ENCODE data around the gene ATP8A2. TPM values are rescaled to one million over a fixed set of nuclear protein-coding genes. Genes with fewer than 3 reads are reported as not detected.

Gene ATP8A2
- total RNA-seq, 2 experiments from 2014 or later: 0.22 to 0.42 TPM

DNA sequence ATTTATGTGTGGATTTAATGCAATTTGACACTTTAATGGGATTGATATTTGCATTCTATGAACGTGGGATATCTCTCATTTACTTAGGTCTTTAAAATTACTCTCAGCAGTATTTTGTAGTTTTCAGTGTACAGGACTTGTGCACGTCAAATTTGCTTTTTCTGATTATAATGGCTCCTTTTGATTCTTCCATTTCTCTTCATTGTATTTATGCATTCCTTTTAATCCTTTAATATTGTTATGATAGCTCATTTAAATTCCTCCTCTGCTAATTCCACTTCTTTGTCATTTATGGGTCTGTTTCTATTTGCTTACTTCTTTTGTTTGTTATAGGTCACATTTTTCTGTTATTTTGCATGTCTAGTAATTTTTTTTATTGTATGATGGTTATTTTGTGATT, 226.6 kb downstream of the ATP8A2 start:
- DNase-seq: no peak
- Mint-ChIP-seq H3K36me3 (ENCODE audit: low read depth) (no peaks in the 10 kb centered on the region), H3K9me3 (no peaks in the 10 kb centered on the region)

GRCh38 chr13:25602176-25602575, 230.4 kb downstream of the ATP8A2 start:
- H3K4me3 Mint-ChIP-seq: no peak overlapping the region
- H3K36me3 Mint-ChIP-seq (ENCODE audit: low read depth): no peaks in the 10 kb centered on the region
- no peak overlapping the region for H3K27ac Mint-ChIP-seq
- no peak for DNase-seq
- no peaks in the 10 kb centered on the region for H3K9me3 Mint-ChIP-seq
- ChIA-PET CTCF (no interaction called here), POLR2A (no interaction called here)
- H3K27me3 Mint-ChIP-seq: peaks cover 23% of the 10 kb centered on the region
- H3K4me1 Mint-ChIP-seq: no peaks in the 10 kb centered on the region

More for the DNA sequence above, 226.6 kb downstream of the ATP8A2 start:
- Mint-ChIP-seq H3K4me1 (no peaks in the 10 kb centered on the region), H3K4me3 (no peak overlapping the region), H3K27me3 (peaks cover 16% of the 10 kb centered on the region), H3K27ac (no peak overlapping the region)
- CTCF ChIA-PET: no interaction called here
- POLR2A ChIA-PET: no interaction called here

DNA sequence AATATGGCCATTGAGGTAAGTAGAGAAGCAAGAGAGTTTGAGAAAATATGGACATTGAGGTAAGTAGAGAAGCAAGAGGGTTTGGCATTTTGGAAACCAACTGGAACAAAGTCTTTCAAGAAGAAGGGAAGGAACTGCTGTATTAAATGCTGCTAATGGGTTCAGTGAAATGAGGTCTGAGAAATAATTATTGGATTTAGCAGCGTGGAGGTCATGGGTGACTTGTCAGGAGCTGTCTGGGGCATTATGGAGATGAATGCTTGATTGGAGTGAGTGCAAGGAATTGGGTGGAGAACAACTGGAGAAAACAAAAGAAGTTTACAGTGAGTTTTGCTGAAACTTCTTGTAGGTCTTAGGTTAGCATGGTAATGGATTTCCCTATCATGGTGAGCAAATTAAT, 232.3 kb downstream of the ATP8A2 start:
- CTCF ChIA-PET: no interaction called here
- DNase-seq: no peak
- H3K36me3 Mint-ChIP-seq (ENCODE audit: low read depth): no peaks in the 10 kb centered on the region

DNA sequence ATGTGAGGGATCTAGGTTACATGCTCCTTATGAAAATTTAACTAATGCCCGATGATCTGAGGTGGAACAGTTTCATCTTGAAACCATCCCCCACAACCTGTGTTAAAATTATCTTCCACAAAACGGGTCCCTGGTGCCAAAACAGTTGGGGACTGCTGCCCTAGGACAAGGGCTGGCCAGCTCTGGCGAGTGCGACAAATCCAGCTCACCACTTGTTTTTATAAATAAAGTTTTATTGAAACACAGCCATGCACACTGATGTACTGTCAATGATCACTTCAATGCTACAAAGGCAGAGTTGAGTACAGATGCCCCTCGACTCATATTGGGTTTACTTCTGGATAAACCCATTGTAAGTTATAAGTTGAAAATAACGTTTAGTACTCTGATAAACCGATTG, 235.3 kb downstream of the ATP8A2 start:
- H3K4me3 Mint-ChIP-seq: no peak overlapping the region
- H3K4me1 Mint-ChIP-seq: no peaks in the 10 kb centered on the region
- no peaks in the 10 kb centered on the region for H3K9me3 Mint-ChIP-seq
- no peaks in the 10 kb centered on the region for H3K36me3 Mint-ChIP-seq (ENCODE audit: low read depth)
- peaks cover 13% of the 10 kb centered on the region for H3K27me3 Mint-ChIP-seq
- no peak overlapping the region for H3K27ac Mint-ChIP-seq
- no peak for DNase-seq
- CTCF ChIA-PET: no interaction called here
- POLR2A ChIA-PET: no interaction called here

More for the DNA sequence above, 232.3 kb downstream of the ATP8A2 start:
- Mint-ChIP-seq H3K27ac (no peak overlapping the region), H3K4me1 (no peaks in the 10 kb centered on the region), H3K9me3 (no peaks in the 10 kb centered on the region), H3K4me3 (no peak overlapping the region), H3K27me3 (peaks cover 13% of the 10 kb centered on the region)
- POLR2A ChIA-PET: no interaction called here

DNA sequence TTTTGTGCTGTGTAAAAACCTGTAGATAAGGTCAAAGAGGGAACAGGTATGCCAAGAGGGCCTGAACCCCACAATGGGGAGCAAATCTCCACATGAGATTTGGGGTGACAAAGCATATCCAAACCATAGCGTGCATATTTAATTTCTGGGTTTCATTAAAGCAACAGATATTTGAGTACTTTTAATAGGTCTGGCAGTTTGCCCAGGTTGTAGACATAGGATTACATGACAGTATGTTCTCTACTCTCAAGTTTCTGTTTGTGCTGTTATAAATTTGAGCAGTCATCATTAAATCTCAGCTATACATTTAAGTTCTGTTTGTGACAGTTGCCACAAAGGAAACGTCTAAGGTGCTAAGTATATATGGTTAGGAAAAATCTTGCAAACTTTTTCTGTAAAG, 236.4 kb downstream of the ATP8A2 start:
- DNase-seq: no peak
- no peaks in the 10 kb centered on the region for H3K9me3 Mint-ChIP-seq
- no peaks in the 10 kb centered on the region for H3K36me3 Mint-ChIP-seq (ENCODE audit: low read depth)
- peaks cover 13% of the 10 kb centered on the region for H3K27me3 Mint-ChIP-seq
- no peak overlapping the region for H3K4me3 Mint-ChIP-seq
- H3K27ac Mint-ChIP-seq: no peak overlapping the region
- CTCF ChIA-PET: no interaction called here
- no peaks in the 10 kb centered on the region for H3K4me1 Mint-ChIP-seq
- POLR2A ChIA-PET: no interaction called here

DNA sequence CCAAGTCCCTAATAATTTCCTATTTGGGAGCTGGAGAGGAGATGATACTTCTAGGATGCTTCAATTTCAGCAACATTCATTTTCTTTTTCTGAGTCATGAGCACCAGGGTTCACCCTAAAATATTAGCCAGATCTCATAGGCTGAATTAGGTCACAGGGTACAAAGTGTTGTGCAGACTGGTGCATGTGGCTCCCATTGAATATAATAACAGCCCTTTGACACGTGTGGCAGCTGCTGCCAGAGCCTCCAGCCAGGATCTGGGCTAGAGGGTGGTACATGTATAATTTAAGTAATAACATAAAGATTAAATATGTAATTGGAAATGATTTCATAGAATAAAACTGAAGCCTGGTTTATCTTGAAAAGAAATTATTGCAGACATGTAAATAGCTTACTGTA, 244.9 kb downstream of the ATP8A2 start:
- no peak overlapping the region for H3K4me3 Mint-ChIP-seq
- H3K27me3 Mint-ChIP-seq: peaks cover 17% of the 10 kb centered on the region
- H3K27ac Mint-ChIP-seq: no peak overlapping the region
- no peaks in the 10 kb centered on the region for H3K4me1 Mint-ChIP-seq
- H3K36me3 Mint-ChIP-seq (ENCODE audit: low read depth): no peaks in the 10 kb centered on the region
- ChIA-PET POLR2A (no interaction called here), CTCF (no interaction called here)
- DNase-seq: no peak
- H3K9me3 Mint-ChIP-seq: no peaks in the 10 kb centered on the region

GRCh38 chr13:25619897-25620296, 248.1 kb downstream of the ATP8A2 start:
- no peak overlapping the region for H3K27ac Mint-ChIP-seq
- H3K36me3 Mint-ChIP-seq (ENCODE audit: low read depth): no peaks in the 10 kb centered on the region
- H3K9me3 Mint-ChIP-seq: no peaks in the 10 kb centered on the region
- CTCF ChIA-PET: no interaction called here
- no peak overlapping the region for H3K4me3 Mint-ChIP-seq
- no peaks in the 10 kb centered on the region for H3K4me1 Mint-ChIP-seq
- DNase-seq: no peak
- H3K27me3 Mint-ChIP-seq: peaks cover 18% of the 10 kb centered on the region
- POLR2A ChIA-PET: no interaction called here

GRCh38 chr13:25625414-25625813, 253.6 kb downstream of the ATP8A2 start:
- no peaks in the 10 kb centered on the region for H3K36me3 Mint-ChIP-seq (ENCODE audit: low read depth)
- H3K4me3 Mint-ChIP-seq: no peak overlapping the region
- H3K27me3 Mint-ChIP-seq: peaks cover 12% of the 10 kb centered on the region
- H3K4me1 Mint-ChIP-seq: no peaks in the 10 kb centered on the region
- ChIA-PET CTCF (no interaction called here), POLR2A (no interaction called here)
- H3K9me3 Mint-ChIP-seq: peaks cover 3% of the 10 kb centered on the region
- H3K27ac Mint-ChIP-seq: no peak overlapping the region
- no peak for DNase-seq

- Mint-ChIP-seq H3K36me3 (ENCODE audit: low read depth) (no peaks in the 10 kb centered on the region), H3K27me3 (peaks cover 7% of the 10 kb centered on the region), H3K4me3 (no peak overlapping the region), H3K27ac (no peak overlapping the region), H3K9me3 (peaks cover 3% of the 10 kb centered on the region), H3K4me1 (no peaks in the 10 kb centered on the region)
- ChIA-PET CTCF (no interaction called here), POLR2A (no interaction called here)
- no peak for DNase-seq
Measured at GRCh38 chr13:25630329-25630900, 258.6 kb downstream of the ATP8A2 start.

GRCh38 chr13:25632166-25632888, 260.6 kb downstream of the ATP8A2 start:
- DNase-seq: no peak
- CTCF ChIA-PET: no interaction called here
- no peaks in the 10 kb centered on the region for H3K9me3 Mint-ChIP-seq
- no peak overlapping the region for H3K4me3 Mint-ChIP-seq
- POLR2A ChIA-PET: no interaction called here
- no peak overlapping the region for H3K27ac Mint-ChIP-seq
- no peaks in the 10 kb centered on the region for H3K36me3 Mint-ChIP-seq (ENCODE audit: low read depth)
- H3K27me3 Mint-ChIP-seq: peaks cover 7% of the 10 kb centered on the region
- no peaks in the 10 kb centered on the region for H3K4me1 Mint-ChIP-seq

DNA sequence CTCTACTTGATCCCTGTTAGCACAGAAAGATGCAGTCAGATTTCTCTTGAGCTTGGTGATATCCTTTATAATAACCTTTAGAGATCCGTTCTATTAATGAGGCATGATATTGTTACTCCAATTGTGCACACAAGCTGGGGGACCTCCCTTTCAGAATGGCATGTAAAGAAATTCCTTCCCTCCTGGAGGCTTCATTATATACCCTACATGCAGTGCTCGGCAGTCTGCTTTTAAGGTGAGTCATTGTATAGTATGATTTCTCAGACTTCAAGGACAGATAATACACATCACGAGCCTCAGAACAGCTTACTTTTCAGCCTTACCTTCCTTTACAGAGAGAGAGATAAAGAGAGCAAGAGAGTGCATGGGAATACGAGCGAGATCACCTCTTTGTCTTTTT, 261.3 kb downstream of the ATP8A2 start:
- ChIA-PET POLR2A (no interaction called here), CTCF (no interaction called here)
- H3K36me3 Mint-ChIP-seq (ENCODE audit: low read depth): no peaks in the 10 kb centered on the region
- peaks cover 7% of the 10 kb centered on the region for H3K27me3 Mint-ChIP-seq
- no peak overlapping the region for H3K27ac Mint-ChIP-seq
- H3K9me3 Mint-ChIP-seq: no peaks in the 10 kb centered on the region
- H3K4me1 Mint-ChIP-seq: no peaks in the 10 kb centered on the region
- DNase-seq: no peak
- H3K4me3 Mint-ChIP-seq: no peak overlapping the region

- no peak overlapping the region for H3K27ac Mint-ChIP-seq
Measured at GRCh38 chr13:25645681-25646080, 273.9 kb downstream of the ATP8A2 start.

DNA sequence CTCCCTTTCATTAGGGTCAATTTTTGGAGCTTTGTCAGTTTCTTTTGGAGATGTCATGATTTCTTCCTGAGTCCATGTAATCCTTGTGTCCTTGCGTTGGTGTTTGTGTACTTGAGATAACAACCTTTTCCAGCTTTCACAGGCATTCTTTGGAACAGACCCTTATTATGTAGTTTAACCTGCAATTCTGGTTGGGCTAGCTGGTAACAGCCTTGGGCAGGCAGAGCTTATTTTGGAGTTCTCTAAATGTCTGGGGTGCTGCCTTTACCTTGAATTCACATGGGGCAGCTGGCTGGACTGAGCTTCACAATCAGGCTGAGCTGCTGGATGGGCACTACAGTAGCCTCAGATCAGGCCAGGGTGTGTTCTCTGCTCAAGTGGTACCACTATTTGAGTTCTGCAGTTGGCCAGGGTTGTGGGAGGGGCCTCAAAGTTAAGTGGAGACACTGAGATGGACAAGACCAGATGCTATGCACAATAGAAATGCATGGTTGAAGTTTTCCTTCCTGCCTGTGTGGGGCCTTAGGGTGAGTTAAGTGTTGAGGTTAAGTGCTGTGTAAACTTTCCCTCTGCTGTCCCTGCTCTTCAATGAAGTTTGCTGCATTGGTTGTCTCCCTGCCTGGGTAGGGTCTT, 277.3 kb downstream of the ATP8A2 start:
- Mint-ChIP-seq H3K9me3 (peaks cover 3% of the 10 kb centered on the region), H3K27ac (no peak overlapping the region), H3K4me1 (no peaks in the 10 kb centered on the region), H3K27me3 (peaks cover 3% of the 10 kb centered on the region), H3K4me3 (no peak overlapping the region), H3K36me3 (ENCODE audit: low read depth) (no peaks in the 10 kb centered on the region)
- CTCF ChIA-PET: no interaction called here
- POLR2A ChIA-PET: no interaction called here
- no peak for DNase-seq

More at GRCh38 chr13:25645681-25646080, 273.9 kb downstream of the ATP8A2 start:
- CTCF ChIA-PET: no interaction called here
- POLR2A ChIA-PET: no interaction called here
- Mint-ChIP-seq H3K27me3 (no peaks in the 10 kb centered on the region), H3K4me1 (no peaks in the 10 kb centered on the region), H3K36me3 (ENCODE audit: low read depth) (no peaks in the 10 kb centered on the region), H3K9me3 (peaks cover 5% of the 10 kb centered on the region), H3K4me3 (no peak overlapping the region)
- no peak for DNase-seq

DNA sequence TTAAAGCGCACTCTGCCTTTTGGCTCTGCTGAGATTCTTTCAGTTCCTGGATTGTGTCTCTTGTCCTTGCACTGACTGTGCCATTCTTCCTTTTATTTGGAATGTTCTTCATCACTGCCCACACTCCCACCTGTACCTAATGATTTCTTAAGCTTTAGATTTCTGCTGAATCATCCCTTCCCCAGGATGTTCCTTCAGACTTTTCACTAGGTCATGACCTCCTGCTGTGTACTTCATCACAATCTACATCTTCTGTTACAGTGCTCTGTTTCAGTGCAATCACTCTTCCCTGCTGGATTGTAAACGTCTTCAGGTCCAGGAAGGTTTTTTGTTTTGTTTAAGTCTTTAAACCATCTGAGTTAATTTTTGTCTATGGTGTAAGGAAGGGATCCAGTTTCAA, 281.0 kb downstream of the ATP8A2 start:
- peaks cover 3% of the 10 kb centered on the region for H3K27me3 Mint-ChIP-seq
- no peak overlapping the region for H3K4me3 Mint-ChIP-seq
- POLR2A ChIA-PET: no interaction called here
- H3K4me1 Mint-ChIP-seq: no peaks in the 10 kb centered on the region
- DNase-seq: no peak
- H3K27ac Mint-ChIP-seq: no peak overlapping the region
- H3K9me3 Mint-ChIP-seq: no peaks in the 10 kb centered on the region
- CTCF ChIA-PET: interaction anchor here (1.5 kb wide), 1 partner anchor 19 kb away, joined by 3 read pairs; no protein-coding TSS in a partner anchor
- H3K36me3 Mint-ChIP-seq (ENCODE audit: low read depth): no peaks in the 10 kb centered on the region

All from activated CD4-positive, alpha-beta T cell treated with anti-CD3 and anti-CD28 coated beads, Interleukin-2, amount 10 ng/mL, durations not matched to agents 7 days and 5 days (primary cell).